Lower leg skin (tissue), 3 donors: ENCODE measurements around the gene DCDC2.

Source experiments
- CTCF ChIP-seq, 3 donors: fragments of 450-650 bp; IDR thresholded peaks; one replicate each; pipeline ENCODE4 v1.5.1; 2016; ENCODE audit warnings: antibody characterized with exemption in 3 of 3, mild to moderate bottlenecking in 3 of 3, moderate library complexity in 2 of 3
- POLR2A ChIP-seq, 2 donors: fragments of 450-650 bp; IDR thresholded peaks; one replicate each; pipeline ENCODE4 v1.6.1; 2016 to 2017; ENCODE audit warnings: antibody characterized with exemption in 2 of 2, mild to moderate bottlenecking in 1 of 2, moderate library complexity in 1 of 2

GRCh38 chr6:24394061-24394779 is 36.4 kb upstream of the DCDC2 start:
- TF ChIP-seq CTCF (IDR thresholded peaks at IDR 0.05) (no peak), POLR2A (IDR thresholded peaks at IDR 0.05) (no peak)
